Measurements from ENCODE around the gene PITHD1.
"Not testable (repeated sequence)": the region's sequence is repeated elsewhere in the genome, so short reads cannot be mapped to it uniquely, and the experiment has no call there.

The PITHD1 gene

DNA sequence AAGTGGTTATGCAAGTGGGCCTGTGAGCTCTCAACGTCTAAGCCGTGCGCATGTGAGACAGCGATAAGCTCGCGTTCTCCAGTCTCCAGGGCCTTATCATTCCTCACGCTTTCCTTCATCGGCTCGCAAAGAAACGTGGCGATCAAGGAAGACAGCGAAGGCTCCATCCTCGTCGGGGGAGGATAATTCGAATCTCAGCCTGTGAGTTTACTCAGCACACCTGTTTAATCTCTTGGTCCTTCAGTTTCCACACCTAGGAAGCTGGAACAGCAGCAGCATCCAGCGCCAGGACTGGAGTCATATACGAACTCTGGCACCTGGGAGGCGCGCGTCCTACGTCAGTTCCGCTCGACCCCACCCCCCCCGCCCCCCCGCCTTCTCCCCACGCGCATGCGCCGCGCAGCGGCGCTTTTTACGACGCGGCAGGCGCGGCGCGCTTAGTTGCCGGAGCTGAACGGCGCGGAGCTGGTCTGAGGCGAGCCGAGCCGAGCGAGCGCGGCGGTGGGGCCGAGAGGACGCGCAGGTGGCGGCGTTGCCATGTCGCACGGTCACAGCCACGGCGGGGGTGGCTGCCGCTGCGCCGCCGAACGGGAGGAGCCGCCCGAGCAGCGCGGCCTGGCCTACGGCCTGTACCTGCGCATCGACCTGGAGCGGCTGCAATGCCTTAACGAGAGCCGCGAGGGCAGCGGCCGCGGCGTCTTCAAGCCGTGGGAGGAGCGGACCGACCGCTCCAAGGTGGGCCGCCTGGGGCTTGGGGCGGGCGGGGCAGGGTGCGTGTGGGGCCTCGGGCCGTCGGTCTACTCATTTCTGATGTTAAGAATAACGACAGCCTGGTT, at the start of gene PITHD1:
Gene PITHD1, plus strand, starts transcription at position 440 of the 836 bp plus-strand sequence. Its CDS starts 98 bp downstream, at position 538.
- DNase-seq, result peak; percentile 64

DNA sequence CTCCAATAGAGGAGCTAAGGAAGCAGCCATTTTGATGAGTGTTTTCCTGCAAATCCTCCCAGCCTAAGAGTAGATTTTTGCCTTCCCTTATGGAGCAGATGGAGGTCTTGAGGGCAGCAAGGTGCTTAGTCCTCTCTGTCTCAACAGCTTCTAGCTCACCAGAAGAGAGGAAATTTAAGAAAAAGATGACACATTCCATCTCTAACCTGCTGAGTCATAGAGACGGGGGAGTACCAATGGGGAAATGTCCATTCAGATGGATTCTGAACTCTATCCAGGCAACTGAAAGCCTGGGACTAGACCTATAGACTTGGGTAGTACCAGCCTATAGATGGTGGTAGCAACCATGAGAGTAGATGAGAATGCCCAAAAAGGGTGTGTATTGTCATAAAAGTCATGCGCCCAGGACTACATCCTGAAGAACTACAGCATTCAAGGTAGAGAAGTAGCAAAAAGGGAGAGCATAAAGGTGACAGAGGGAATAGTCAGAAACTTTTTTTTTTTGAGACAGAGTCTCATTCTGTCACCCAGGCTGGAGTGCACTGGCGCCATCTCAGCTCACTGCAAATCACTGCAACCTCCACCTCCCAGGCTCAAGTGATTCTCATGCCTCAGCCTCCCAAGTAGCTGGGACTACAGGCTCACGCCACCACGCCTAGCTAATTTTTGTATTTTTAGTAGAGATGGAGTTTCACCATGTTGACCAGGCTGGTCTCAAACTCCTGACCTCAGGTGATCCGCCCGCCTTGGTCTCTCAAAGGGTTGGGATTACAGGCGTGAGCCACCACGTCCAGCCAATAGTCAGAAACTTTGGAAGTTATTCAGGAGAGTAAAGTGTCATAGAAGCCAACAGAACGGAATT, 45.6 kb upstream of the PITHD1 start:
- DNase-seq, result no peak

DNA sequence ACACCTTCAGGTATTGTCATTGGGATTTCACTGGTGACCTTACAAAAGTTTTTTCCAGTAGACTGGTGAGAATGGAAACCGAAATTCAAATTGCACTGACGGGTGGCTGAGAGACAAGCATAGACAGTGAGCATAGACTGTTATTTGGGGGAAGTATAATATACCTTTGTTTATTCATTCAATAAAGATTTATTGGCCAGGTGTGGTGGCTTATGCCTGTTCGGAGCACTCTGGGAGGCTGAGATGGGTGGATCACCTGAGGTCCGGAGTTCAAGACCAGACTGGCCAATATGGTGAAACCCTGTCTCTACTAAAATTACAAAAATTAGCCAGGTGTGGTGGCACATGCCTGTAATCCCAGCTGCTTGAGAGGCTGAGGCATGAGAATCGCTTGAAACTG, 44.9 kb upstream of the PITHD1 start:
- not testable (repeated sequence) for DNase-seq

- no peak for DNase-seq
Measured at GRCh38 chr1:23736437-23737134, 41.6 kb upstream of the PITHD1 start.

GRCh38 chr1:23741609-23742008, 36.6 kb upstream of the PITHD1 start:
- DNase-seq, result no peak

GRCh38 chr1:23742670-23743286, 35.4 kb upstream of the PITHD1 start:
- no peak for DNase-seq

- peak; percentile 78 for DNase-seq
Measured at GRCh38 chr1:23743287-23744152, 34.7 kb upstream of the PITHD1 start, which contains the start of gene ELOA. Gene ELOA, plus strand, starts transcription at chr1:23743471. Its CDS starts 33 bp downstream, at chr1:23743504.

DNA sequence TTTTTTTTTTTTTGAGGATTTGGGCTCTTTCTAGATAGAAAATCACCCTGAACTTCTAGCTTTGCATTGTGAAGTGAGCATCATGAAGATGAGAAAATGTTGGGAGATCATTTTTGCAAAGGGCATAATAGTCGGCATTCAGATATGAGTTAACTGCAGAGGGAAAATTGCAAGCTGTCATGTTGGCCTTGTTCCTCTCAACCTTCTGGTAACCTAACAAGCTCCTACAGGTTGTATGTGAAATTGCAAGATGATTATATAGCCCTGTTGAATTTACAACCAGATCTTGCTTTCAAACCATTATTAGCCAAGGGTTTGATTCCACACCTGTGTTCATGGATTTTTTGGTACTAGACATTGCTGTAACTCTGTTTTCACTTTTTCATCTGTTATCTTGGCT, 32.7 kb upstream of the PITHD1 start:
- no peak for DNase-seq

GRCh38 chr1:23748016-23748415, 30.2 kb upstream of the PITHD1 start:
- DNase-seq, result no peak

DNA sequence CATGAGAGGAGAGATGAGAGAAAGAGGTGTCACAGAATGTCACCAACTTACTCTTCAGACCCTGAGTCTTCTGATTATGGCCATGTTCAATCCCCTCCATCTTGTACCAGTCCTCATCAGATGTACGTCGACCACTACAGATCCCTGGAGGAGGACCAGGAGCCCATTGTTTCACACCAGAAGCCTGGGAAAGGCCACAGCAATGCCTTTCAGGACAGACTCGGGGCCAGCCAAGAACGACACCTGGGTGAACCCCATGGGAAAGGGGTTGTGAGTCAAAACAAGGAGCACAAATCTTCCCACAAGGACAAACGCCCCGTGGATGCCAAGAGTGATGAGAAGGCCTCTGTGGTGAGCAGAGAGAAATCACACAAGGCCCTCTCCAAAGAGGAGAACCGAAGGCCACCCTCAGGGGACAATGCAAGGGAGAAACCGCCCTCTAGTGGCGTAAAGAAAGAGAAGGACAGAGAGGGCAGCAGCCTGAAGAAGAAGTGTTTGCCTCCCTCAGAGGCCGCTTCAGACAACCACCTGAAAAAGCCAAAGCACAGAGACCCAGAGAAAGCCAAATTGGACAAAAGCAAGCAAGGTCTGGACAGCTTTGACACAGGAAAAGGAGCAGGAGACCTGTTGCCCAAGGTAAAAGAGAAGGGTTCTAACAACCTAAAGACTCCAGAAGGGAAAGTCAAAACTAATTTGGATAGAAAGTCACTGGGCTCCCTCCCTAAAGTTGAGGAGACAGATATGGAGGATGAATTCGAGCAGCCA, 27.0 kb upstream of the PITHD1 start:
- DNase-seq, result peak; percentile 15

DNA sequence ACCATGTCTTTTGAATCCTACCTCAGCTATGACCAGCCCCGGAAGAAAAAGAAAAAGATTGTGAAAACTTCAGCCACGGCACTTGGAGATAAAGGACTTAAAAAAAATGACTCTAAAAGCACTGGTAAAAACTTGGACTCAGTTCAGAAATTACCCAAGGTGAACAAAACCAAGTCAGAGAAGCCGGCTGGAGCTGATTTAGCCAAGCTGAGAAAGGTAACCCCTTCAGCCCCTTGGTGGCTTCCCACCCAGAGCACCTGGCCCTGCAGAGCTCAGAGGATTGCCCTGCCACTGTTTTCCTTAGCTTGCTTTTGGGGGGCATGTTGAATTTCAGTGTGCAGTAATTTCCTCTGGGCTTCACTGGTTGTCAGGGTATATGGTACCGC, 26.4 kb upstream of the PITHD1 start:
- DNase-seq, result no peak

- DNase-seq, result no peak
Measured at GRCh38 chr1:23752909-23753308, 25.3 kb upstream of the PITHD1 start.

- no peak for DNase-seq
Measured at GRCh38 chr1:23756676-23757075, 21.5 kb upstream of the PITHD1 start.

- no peak for DNase-seq
Measured at GRCh38 chr1:23757812-23758211, 20.4 kb upstream of the PITHD1 start.

DNA sequence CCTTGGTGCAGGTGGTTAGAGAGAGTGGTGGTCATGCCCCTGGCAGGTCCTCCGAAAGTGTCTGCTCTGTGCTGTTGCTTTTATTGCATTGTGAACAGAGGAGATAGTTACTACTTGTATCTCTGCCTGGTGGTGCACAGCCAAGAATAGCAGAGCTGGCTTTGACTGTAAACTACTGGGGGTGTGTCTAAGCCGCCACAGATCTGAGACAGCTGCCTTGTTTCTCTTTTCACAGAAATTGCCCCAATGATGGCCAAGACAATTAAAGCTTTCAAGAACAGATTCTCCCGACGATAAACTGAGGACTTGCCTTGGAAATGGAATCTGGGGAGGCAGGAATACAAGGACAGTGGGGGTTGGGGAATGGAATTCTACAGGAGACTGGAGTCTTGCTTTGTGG, 18.9 kb upstream of the PITHD1 start:
- no peak for DNase-seq

DNA sequence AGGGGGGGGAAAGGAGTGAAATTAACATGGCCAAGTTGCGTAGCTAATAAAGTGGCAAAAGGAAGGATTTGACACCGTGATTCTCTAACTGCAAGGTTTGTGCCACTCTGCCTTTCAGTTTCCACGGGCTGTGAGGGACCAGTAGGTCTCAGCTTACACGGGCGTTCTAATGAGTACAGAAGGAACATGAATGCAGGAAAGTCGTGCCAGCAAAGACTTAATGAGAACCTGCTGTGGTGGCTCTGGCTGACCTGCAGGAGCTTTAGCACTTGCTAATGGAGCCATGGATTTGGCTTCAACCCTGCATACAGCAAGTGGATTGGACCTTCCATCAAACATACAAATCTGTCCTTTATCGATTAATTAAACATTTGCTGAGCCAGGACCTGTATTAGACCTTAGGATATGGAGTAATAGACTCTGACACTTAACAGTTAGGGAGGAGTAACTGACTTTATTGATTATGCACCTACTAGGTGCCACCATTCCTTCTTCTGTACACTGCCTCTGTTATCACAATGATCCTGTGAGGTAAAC, 15.1 kb upstream of the PITHD1 start:
- DNase-seq, result no peak

GRCh38 chr1:23768733-23769132, 9.5 kb upstream of the PITHD1 start:
- no peak for DNase-seq

GRCh38 chr1:23772049-23772853, 6.0 kb upstream of the PITHD1 start:
- peak; percentile 63 for DNase-seq

- no peak for DNase-seq
Measured at GRCh38 chr1:23772854-23773242, 5.4 kb upstream of the PITHD1 start.
